ENCODE results near the gene SLC16A4. TPM values are rescaled to one million over a fixed set of nuclear protein-coding genes. Genes with fewer than 3 reads are reported as not detected.
A peak's percentile ranks its signal among the peaks of the same experiment; 100 is the strongest.

SLC16A4 gene
- total and polyA plus RNA-seq, 2 experiments from 2014 or later, result 0.94 to 1.6 TPM

- ATAC-seq, result peak; percentile 15
- peak; percentile 67 for DNase-seq (ENCODE audit: low spot score)
- H3K9me2 ChIP-seq (ENCODE audit: insufficient read depth), result no peaks in the 10 kb centered on the region
- no peaks in the 10 kb centered on the region for H3F3A ChIP-seq (replicated peaks; ENCODE audit: low read depth)
- peak overlapping the region; percentile 88 for H3K4me3 ChIP-seq
- H3K9me3 Mint-ChIP-seq, result peaks cover 5% of the 10 kb centered on the region; the same call in 2 of the 3 replicates
- peaks cover 26% of the 10 kb centered on the region for H4K20me1 ChIP-seq (replicated peaks; ENCODE audit: insufficient read depth)
- peaks cover 22% of the 10 kb centered on the region for H3K4me1 ChIP-seq (ENCODE audit: insufficient read depth)
- H3K27me3 ChIP-seq (ENCODE audit: insufficient read depth), result no peaks in the 10 kb centered on the region
- peaks cover 29% of the 10 kb centered on the region for H3K4me1 Mint-ChIP-seq
- no peak overlapping the region; the same call in 2 of the 3 replicates for H3K4me3 Mint-ChIP-seq
- peak overlapping the region; percentile 83 for H3K4me2 ChIP-seq
- peaks cover 40% of the 10 kb centered on the region for H3K79me2 ChIP-seq (replicated peaks; ENCODE audit: insufficient read depth)
- H2AFZ ChIP-seq, result peak overlapping the region; percentile 92
- no peaks in the 10 kb centered on the region; the same call in 1 of the 2 replicates for H3K36me3 ChIP-seq (ENCODE audit: insufficient read depth)
- TF ChIP-seq EZH2 (IDR thresholded peaks at IDR 0.05; ENCODE audit: low read depth, unreplicated experiment) (no peak), POLR2AphosphoS5 (IDR thresholded peaks at IDR 0.05; ENCODE audit: low read depth) (peak; percentile 20; the same call in 1 of the 2 replicates)
- H3K36me3 Mint-ChIP-seq (ENCODE audit: low read depth), result peaks cover 36% of the 10 kb centered on the region
- H3K27me3 Mint-ChIP-seq (ENCODE audit: insufficient read depth, low read depth, poor library complexity), result peaks cover 10% of the 10 kb centered on the region
- peak overlapping the region; percentile 87 for H3K27ac ChIP-seq (ENCODE audit: low read depth)
- H3K27ac Mint-ChIP-seq, result peak overlapping the region; percentile 98
Observed at GRCh38 chr1:110337704-110338308, 53.0 kb downstream of the SLC16A4 start.

- Histone ChIP-seq H3K9me2 (ENCODE audit: insufficient read depth) (no peaks in the 10 kb centered on the region), H3K4me3 (no peak overlapping the region), H4K20me1 (replicated peaks; ENCODE audit: insufficient read depth) (peaks cover 13% of the 10 kb centered on the region), H3K27me3 (ENCODE audit: insufficient read depth) (no peaks in the 10 kb centered on the region), H3K27ac (ENCODE audit: low read depth) (no peak overlapping the region), H3K36me3 (ENCODE audit: insufficient read depth) (no peaks in the 10 kb centered on the region), H3K4me1 (ENCODE audit: insufficient read depth) (peaks cover 9% of the 10 kb centered on the region; the same call in 1 of the 2 replicates), H3K79me2 (replicated peaks; ENCODE audit: insufficient read depth) (peaks cover 27% of the 10 kb centered on the region), H3F3A (replicated peaks; ENCODE audit: low read depth) (no peaks in the 10 kb centered on the region), H2AFZ (no peak overlapping the region), H3K4me2 (no peak overlapping the region; the same call in 1 of the 2 replicates)
- no peak overlapping the region for H3K27ac Mint-ChIP-seq
- peaks cover 22% of the 10 kb centered on the region for H3K36me3 Mint-ChIP-seq (ENCODE audit: low read depth)
- ATAC-seq (no peak), DNase-seq (ENCODE audit: low spot score) (no peak)
- H3K27me3 Mint-ChIP-seq (ENCODE audit: insufficient read depth, low read depth, poor library complexity), result peaks cover 10% of the 10 kb centered on the region
- peaks cover 17% of the 10 kb centered on the region for H3K4me1 Mint-ChIP-seq
- no peak overlapping the region; the same call in 2 of the 3 replicates for H3K4me3 Mint-ChIP-seq
- H3K9me3 Mint-ChIP-seq, result peaks cover 5% of the 10 kb centered on the region; the same call in 2 of the 3 replicates
- no peak for TF ChIP-seq REST (IDR thresholded peaks at IDR 0.05; ENCODE audit: unreplicated experiment)
- no peak for TF ChIP-seq POLR2AphosphoS5 (IDR thresholded peaks at IDR 0.05; ENCODE audit: low read depth)
- no peak for TF ChIP-seq EZH2 (IDR thresholded peaks at IDR 0.05; ENCODE audit: low read depth, unreplicated experiment)
- no peak for TF ChIP-seq CREB1 (CRISPR knock-in tag; IDR thresholded peaks at IDR 0.05; ENCODE audit: low read depth)
- no peak for TF ChIP-seq JUNB (IDR thresholded peaks at IDR 0.05; ENCODE audit: unreplicated experiment)
- TF ChIP-seq CTCF (conservative IDR thresholded peaks at IDR 0.05; ENCODE audit: low read depth in 2 of 2), result no peak
- no peak for TF ChIP-seq ETS1 (IDR thresholded peaks at IDR 0.05)
- TF ChIP-seq STAT1 (IDR thresholded peaks at IDR 0.05; ENCODE audit: unreplicated experiment), result no peak
- TF ChIP-seq EZH2phosphoT487 (IDR thresholded peaks at IDR 0.05; ENCODE audit: unreplicated experiment), result no peak
- TF ChIP-seq ZNF114 (CRISPR knock-in tag; IDR thresholded peaks at IDR 0.05), result no peak
Observed at GRCh38 chr1:110336300-110337039, 54.4 kb downstream of the SLC16A4 start.

Data from GM23338 (cell line).